ENCODE data around the gene KLHDC8A.

DNA sequence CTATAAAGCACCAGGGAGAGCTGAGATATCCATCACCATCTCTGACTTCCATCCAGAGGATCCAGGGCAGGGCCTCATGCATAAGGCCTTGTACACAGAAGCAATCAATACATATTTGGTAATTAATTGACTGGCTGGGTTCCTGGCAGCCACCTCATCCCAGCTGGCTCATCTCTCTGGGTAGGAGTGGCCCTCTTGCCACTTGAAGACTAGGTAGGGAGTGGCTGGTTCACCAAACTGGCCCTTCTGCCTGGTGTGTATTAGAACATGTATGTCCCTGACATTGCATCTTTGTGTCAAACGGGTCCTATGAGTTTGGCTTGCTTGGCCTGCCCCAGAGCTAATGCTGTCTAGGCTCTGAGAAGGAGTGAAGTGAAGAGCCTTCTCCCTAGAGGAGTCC is 47.0 kb downstream of the KLHDC8A start:
- TF ChIP-seq, protein P1, sequence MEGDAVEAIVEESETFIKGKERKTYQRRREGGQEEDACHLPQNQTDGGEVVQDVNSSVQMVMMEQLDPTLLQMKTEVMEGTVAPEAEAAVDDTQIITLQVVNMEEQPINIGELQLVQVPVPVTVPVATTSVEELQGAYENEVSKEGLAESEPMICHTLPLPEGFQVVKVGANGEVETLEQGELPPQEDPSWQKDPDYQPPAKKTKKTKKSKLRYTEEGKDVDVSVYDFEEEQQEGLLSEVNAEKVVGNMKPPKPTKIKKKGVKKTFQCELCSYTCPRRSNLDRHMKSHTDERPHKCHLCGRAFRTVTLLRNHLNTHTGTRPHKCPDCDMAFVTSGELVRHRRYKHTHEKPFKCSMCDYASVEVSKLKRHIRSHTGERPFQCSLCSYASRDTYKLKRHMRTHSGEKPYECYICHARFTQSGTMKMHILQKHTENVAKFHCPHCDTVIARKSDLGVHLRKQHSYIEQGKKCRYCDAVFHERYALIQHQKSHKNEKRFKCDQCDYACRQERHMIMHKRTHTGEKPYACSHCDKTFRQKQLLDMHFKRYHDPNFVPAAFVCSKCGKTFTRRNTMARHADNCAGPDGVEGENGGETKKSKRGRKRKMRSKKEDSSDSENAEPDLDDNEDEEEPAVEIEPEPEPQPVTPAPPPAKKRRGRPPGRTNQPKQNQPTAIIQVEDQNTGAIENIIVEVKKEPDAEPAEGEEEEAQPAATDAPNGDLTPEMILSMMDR (IDR thresholded peaks at IDR 0.05): no peak
- no peak for TF ChIP-seq POLR2A (IDR thresholded peaks at IDR 0.05)
